Measurements from ENCODE around the gene C16orf96.

C16orf96 gene

DNA sequence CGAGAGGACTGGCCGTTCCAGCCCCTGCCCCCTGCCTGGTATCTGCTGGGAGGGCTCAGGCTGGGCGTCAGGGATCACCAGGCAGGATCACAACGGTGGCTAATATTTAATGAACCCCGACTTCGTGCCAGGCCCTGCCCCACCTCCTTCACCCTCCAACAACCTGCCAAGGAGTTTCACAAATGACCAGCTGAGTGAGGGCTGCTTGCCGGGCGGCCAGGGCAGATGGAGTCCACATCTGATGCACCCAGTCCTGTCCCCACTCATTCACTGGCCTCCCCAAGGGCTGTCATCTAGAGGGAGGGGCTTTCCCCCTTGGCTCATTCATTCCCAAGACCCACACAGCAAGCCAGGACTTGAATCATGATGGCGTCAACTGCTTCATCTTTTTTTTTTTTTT lies 41.0 kb downstream of the C16orf96 start:
- H3K9ac ChIP-seq (ENCODE audit: low read length) = no peak overlapping the region
- H3K79me2 ChIP-seq (ENCODE audit: low read length) = no peaks in the 10 kb centered on the region
- H3K36me3 ChIP-seq (replicated peaks; ENCODE audit: low read depth, low read length) = no peaks in the 10 kb centered on the region
- H3K4me1 ChIP-seq (ENCODE audit: low read length) = no peaks in the 10 kb centered on the region
- no peak overlapping the region for H2AFZ ChIP-seq (ENCODE audit: low read depth, low read length)
- H4K20me1 ChIP-seq (ENCODE audit: insufficient read depth, low read length) = no peaks in the 10 kb centered on the region
- H3K9me3 ChIP-seq (ENCODE audit: insufficient read depth, low read length) = no peaks in the 10 kb centered on the region
- H3K27ac ChIP-seq (ENCODE audit: low read length) = no peak overlapping the region
- no peak overlapping the region for H3K4me3 ChIP-seq (ENCODE audit: low read length)
- TF ChIP-seq, protein P1, sequence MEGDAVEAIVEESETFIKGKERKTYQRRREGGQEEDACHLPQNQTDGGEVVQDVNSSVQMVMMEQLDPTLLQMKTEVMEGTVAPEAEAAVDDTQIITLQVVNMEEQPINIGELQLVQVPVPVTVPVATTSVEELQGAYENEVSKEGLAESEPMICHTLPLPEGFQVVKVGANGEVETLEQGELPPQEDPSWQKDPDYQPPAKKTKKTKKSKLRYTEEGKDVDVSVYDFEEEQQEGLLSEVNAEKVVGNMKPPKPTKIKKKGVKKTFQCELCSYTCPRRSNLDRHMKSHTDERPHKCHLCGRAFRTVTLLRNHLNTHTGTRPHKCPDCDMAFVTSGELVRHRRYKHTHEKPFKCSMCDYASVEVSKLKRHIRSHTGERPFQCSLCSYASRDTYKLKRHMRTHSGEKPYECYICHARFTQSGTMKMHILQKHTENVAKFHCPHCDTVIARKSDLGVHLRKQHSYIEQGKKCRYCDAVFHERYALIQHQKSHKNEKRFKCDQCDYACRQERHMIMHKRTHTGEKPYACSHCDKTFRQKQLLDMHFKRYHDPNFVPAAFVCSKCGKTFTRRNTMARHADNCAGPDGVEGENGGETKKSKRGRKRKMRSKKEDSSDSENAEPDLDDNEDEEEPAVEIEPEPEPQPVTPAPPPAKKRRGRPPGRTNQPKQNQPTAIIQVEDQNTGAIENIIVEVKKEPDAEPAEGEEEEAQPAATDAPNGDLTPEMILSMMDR (IDR thresholded peaks at IDR 0.05; ENCODE audit: low read depth, low read length) = no peak
- no peak for TF ChIP-seq EZH2phosphoT487 (IDR thresholded peaks at IDR 0.05; ENCODE audit: low read depth)
- H3K27me3 ChIP-seq (ENCODE audit: low read depth, low read length) = peaks cover 16% of the 10 kb centered on the region; the same call in 1 of the 2 replicates
- H3K4me2 ChIP-seq (ENCODE audit: low read length) = no peak overlapping the region

DNA sequence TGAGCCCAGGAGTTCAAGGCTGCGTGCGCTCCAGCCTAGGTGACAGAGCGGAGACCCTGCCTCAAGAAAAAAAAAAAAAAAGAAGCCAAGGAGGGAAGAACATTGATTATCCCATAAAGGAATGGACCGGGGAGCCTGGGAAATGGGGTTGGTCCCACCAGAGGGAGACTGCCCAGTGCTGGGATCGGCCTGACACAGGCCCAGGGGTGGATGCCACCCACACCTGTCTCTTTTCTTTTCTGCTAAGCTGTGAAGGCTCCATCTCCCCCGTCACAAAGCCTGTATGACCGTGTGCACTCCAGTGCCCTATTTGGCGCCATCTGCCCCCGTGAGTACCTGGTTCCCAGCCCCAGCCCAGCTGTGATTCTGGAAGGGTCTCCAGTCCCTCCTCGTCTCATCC lies 42.9 kb downstream of the C16orf96 start:
- no peaks in the 10 kb centered on the region for H3K36me3 ChIP-seq (replicated peaks; ENCODE audit: low read depth, low read length)
- H2AFZ ChIP-seq (ENCODE audit: low read depth, low read length) = no peak overlapping the region

DNA sequence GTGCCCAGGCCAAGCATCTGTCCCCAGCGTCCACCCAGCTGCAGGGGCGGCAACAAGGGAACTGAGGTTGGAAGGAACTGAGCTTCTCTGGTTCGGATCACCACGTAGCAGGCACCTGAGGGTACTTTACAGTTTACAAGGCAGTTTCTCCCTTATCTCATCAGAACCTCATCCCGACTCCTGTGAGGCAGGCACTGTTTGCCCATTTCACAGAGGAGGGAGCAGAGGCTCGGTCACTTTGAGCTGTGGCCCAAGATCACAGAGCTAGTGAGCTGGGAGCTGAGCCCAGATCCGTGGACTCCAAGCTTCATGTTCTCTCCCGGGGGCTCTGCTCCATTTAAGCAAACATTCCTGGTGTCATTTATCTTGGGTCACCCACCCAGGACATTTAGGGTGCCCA lies 43.4 kb downstream of the C16orf96 start:
- no peaks in the 10 kb centered on the region for H3K4me1 ChIP-seq (ENCODE audit: low read length)
- no peaks in the 10 kb centered on the region for H4K20me1 ChIP-seq (ENCODE audit: insufficient read depth, low read length)
- H3K9ac ChIP-seq (ENCODE audit: low read length) = no peak overlapping the region
- no peaks in the 10 kb centered on the region for H3K79me2 ChIP-seq (ENCODE audit: low read length)
- H2AFZ ChIP-seq (ENCODE audit: low read depth, low read length) = no peak overlapping the region
- H3K4me3 ChIP-seq (ENCODE audit: low read length) = no peak overlapping the region
- no peaks in the 10 kb centered on the region for H3K9me3 ChIP-seq (ENCODE audit: insufficient read depth, low read length)
- no peak overlapping the region for H3K4me2 ChIP-seq (ENCODE audit: low read length)
- no peaks in the 10 kb centered on the region for H3K36me3 ChIP-seq (replicated peaks; ENCODE audit: low read depth, low read length)
- H3K27ac ChIP-seq (ENCODE audit: low read length) = no peak overlapping the region
- H3K27me3 ChIP-seq (ENCODE audit: low read depth, low read length) = peaks cover 16% of the 10 kb centered on the region; the same call in 1 of the 2 replicates
- TF ChIP-seq, protein P1 (IDR thresholded peaks at IDR 0.05; ENCODE audit: low read depth, low read length) = no peak
- TF ChIP-seq EZH2phosphoT487 (IDR thresholded peaks at IDR 0.05; ENCODE audit: low read depth) = no peak

More for the DNA sequence above, 42.9 kb downstream of the C16orf96 start:
- Histone ChIP-seq H3K9ac (ENCODE audit: low read length) (no peak overlapping the region), H3K4me2 (ENCODE audit: low read length) (no peak overlapping the region), H3K27ac (ENCODE audit: low read length) (no peak overlapping the region), H3K79me2 (ENCODE audit: low read length) (no peaks in the 10 kb centered on the region), H4K20me1 (ENCODE audit: insufficient read depth, low read length) (no peaks in the 10 kb centered on the region), H3K4me1 (ENCODE audit: low read length) (no peaks in the 10 kb centered on the region), H3K9me3 (ENCODE audit: insufficient read depth, low read length) (no peaks in the 10 kb centered on the region), H3K27me3 (ENCODE audit: low read depth, low read length) (peaks cover 16% of the 10 kb centered on the region; the same call in 1 of the 2 replicates), H3K4me3 (ENCODE audit: low read length) (no peak overlapping the region)
- TF ChIP-seq, protein P1 (IDR thresholded peaks at IDR 0.05; ENCODE audit: low read depth, low read length) = no peak
- TF ChIP-seq EZH2phosphoT487 (IDR thresholded peaks at IDR 0.05; ENCODE audit: low read depth) = no peak

DNA sequence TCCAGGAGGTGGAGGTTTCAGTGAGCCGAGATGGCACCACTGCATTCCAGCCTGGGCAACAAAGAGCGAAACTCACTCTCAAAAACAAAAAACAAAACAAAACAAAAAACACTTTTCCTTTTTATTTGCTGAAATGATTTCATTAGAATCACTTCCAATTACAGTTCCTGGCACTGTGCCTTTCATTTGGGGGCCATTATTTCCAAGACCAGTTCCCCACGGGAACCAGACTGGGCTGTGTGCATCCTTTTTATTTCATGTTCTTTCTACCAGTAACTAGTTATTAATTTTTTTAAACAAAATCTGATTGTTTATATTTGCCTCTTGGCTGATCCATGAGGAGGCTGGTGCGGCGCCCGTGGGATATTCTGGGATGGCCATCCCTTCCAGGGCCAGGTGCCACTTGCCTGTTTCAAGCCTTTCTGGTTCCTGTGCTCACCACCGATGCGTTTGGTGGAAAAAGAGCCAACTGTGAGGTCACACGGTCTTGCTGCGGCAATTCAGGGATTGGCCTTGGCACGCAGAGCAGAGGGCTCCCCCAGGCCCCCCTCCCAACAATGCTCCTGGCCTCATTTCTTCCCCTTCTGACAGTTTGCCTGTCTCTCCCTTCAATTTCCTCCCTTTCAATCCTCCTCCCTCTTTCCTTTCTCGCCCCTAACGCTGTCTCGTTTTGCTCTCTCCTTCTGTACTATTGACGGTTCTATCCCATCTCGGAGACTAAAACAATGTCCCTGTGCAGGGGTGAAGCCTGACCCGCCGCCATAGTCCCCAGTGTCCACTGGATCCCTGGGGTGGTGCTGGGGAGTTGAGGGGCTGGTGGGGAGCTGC lies 45.1 kb downstream of the C16orf96 start:
- H3K4me2 ChIP-seq (ENCODE audit: low read length) = no peak overlapping the region
- H4K20me1 ChIP-seq (ENCODE audit: insufficient read depth, low read length) = no peaks in the 10 kb centered on the region
- H3K9me3 ChIP-seq (ENCODE audit: insufficient read depth, low read length) = no peaks in the 10 kb centered on the region
- no peaks in the 10 kb centered on the region for H3K4me1 ChIP-seq (ENCODE audit: low read length)
- no peak for TF ChIP-seq EZH2phosphoT487 (IDR thresholded peaks at IDR 0.05; ENCODE audit: low read depth)
- TF ChIP-seq, protein P1 (IDR thresholded peaks at IDR 0.05; ENCODE audit: low read depth, low read length) = no peak
- no peak overlapping the region for H3K4me3 ChIP-seq (ENCODE audit: low read length)
- H3K27me3 ChIP-seq (ENCODE audit: low read depth, low read length) = peaks cover 16% of the 10 kb centered on the region; the same call in 1 of the 2 replicates
- no peaks in the 10 kb centered on the region for H3K36me3 ChIP-seq (replicated peaks; ENCODE audit: low read depth, low read length)
- no peak overlapping the region for H3K9ac ChIP-seq (ENCODE audit: low read length)
- H3K27ac ChIP-seq (ENCODE audit: low read length) = no peak overlapping the region
- H3K79me2 ChIP-seq (ENCODE audit: low read length) = no peaks in the 10 kb centered on the region
- no peak overlapping the region for H2AFZ ChIP-seq (ENCODE audit: low read depth, low read length)
